Measurements from ENCODE around the gene BABAM1. TPM values are rescaled to one million over a fixed set of nuclear protein-coding genes. Genes with fewer than 3 reads are reported as not detected.

Gene BABAM1
- total RNA-seq, 1 experiment from 2014 or later, result 93.3 TPM

DNA sequence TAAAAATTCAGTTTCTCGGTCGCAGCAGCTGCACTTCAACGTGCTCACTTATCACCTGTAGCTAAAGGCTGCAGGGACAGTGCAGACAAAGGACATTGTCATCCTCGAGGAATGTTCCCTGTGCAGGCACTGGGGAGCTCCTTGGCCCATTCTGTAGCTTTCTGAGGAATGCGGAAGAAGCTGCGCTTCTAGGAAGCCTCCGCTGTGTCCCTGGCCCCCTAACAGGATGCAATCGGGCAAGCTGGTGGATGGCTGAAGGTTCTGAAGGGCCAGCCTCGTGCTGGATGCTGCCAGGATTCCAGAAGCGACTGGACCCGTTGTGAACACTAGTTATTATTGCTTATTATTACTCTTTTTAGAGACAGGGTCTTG lies 59.3 kb downstream of the BABAM1 start:
- DNase-seq (ENCODE audit: low read depth, low spot score), result no peak

More for the DNA sequence above, 59.3 kb downstream of the BABAM1 start:
- H3K4me2 ChIP-seq (ENCODE audit: low read length), result no peak overlapping the region
- H3K4me1 ChIP-seq (ENCODE audit: control insufficient read depth in 1 of 2, insufficient read depth in 2 of 2, low read length in 2 of 2), result peaks cover 5 to 18% of the 10 kb centered on the region in 2 experiments
- no peaks in the 10 kb centered on the region for H4K20me1 ChIP-seq (ENCODE audit: insufficient read depth)
- H3K27me3 ChIP-seq (ENCODE audit: insufficient read depth, low read length), result no peaks in the 10 kb centered on the region
- peak overlapping the region; percentile 90 for H3K27ac ChIP-seq (ENCODE audit: low read depth, low read length)
- no peak overlapping the region for H2AFZ ChIP-seq (ENCODE audit: low read depth, low read length, poor library complexity, severe bottlenecking)
- TF ChIP-seq TCF7L2 (IDR thresholded peaks at IDR 0.05; ENCODE audit: borderline replicate concordance, extremely low read depth, insufficient read depth, insufficient read length) (no peak), ZNF274 (IDR thresholded peaks at IDR 0.05; ENCODE audit: low read depth, low read length) (no peak), CEBPB (IDR thresholded peaks at IDR 0.05; ENCODE audit: low read depth) (no peak), SIN3A (IDR thresholded peaks at IDR 0.05; ENCODE audit: low read depth) (no peak), SP1 (IDR thresholded peaks at IDR 0.05; ENCODE audit: low read depth) (no peak), EZH2 (IDR thresholded peaks at IDR 0.05) (no peak), CBX3 (IDR thresholded peaks at IDR 0.05; ENCODE audit: low read depth) (no peak), EGR1 (IDR thresholded peaks at IDR 0.05; ENCODE audit: low read depth) (no peak), ELF1 (IDR thresholded peaks at IDR 0.05; ENCODE audit: borderline replicate concordance, low read depth) (no peak), EZH2phosphoT487 (IDR thresholded peaks at IDR 0.05; ENCODE audit: borderline replicate concordance) (no peak), ZFX (IDR thresholded peaks at IDR 0.05) (no peak)
- TF ChIP-seq, protein P1, sequence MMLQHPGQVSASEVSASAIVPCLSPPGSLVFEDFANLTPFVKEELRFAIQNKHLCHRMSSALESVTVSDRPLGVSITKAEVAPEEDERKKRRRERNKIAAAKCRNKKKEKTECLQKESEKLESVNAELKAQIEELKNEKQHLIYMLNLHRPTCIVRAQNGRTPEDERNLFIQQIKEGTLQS (IDR thresholded peaks at IDR 0.05), result no peak
- TF ChIP-seq, protein P2, sequence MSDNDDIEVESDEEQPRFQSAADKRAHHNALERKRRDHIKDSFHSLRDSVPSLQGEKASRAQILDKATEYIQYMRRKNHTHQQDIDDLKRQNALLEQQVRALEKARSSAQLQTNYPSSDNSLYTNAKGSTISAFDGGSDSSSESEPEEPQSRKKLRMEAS (IDR thresholded peaks at IDR 0.05), result no peak
- TF ChIP-seq, protein P3, sequence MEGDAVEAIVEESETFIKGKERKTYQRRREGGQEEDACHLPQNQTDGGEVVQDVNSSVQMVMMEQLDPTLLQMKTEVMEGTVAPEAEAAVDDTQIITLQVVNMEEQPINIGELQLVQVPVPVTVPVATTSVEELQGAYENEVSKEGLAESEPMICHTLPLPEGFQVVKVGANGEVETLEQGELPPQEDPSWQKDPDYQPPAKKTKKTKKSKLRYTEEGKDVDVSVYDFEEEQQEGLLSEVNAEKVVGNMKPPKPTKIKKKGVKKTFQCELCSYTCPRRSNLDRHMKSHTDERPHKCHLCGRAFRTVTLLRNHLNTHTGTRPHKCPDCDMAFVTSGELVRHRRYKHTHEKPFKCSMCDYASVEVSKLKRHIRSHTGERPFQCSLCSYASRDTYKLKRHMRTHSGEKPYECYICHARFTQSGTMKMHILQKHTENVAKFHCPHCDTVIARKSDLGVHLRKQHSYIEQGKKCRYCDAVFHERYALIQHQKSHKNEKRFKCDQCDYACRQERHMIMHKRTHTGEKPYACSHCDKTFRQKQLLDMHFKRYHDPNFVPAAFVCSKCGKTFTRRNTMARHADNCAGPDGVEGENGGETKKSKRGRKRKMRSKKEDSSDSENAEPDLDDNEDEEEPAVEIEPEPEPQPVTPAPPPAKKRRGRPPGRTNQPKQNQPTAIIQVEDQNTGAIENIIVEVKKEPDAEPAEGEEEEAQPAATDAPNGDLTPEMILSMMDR (IDR thresholded peaks at IDR 0.05 in 2 of 3, conservative IDR thresholded peaks at IDR 0.05 in 1 of 3; ENCODE audit: borderline replicate concordance in 1 of 3, insufficient read depth in 1 of 3, low read depth in 2 of 3, low read length in 2 of 3), result no peak
- H3K9me2 ChIP-seq (ENCODE audit: insufficient read depth), result no peaks in the 10 kb centered on the region
- CTCF ChIA-PET, result interaction anchor here (1.8 to 3.0 kb wide), 2 partner anchors 9 to 17 kb away, joined by 5 to 12 read pairs; partner anchors contain the start of gene DDA1
- no peaks in the 10 kb centered on the region for H3K79me2 ChIP-seq (ENCODE audit: insufficient read depth, low read length)
- peaks cover 0 to 6% of the 10 kb centered on the region in 2 experiments; a peak in 1 of 4 replicates for H3K36me3 ChIP-seq (ENCODE audit: control insufficient read depth in 1 of 2, insufficient read depth in 2 of 2, low read length in 2 of 2)
- BruUV-seq (replicated peaks), result no TSS peak
- H3K4me3 ChIP-seq (replicated peaks in 1 of 2; ENCODE audit: low read depth in 1 of 2, low read length in 2 of 2), result no peak overlapping the region
- intact Hi-C loops (cut with micrococcal nuclease), result no loop called here
- no peak overlapping the region for H3K9ac ChIP-seq (ENCODE audit: low read length)
- RAD21 ChIA-PET (ENCODE audit: low non-redundant PET in 1 of 2, low total read pairs in 2 of 2, uncharacterized antibody in 2 of 2, unreplicated experiment in 2 of 2), result no interaction called here
- POLR2A ChIA-PET, result interaction anchor here (1.7 to 2.8 kb wide), 2 partner anchors 13 to 17 kb away, joined by 6 to 9 read pairs; partner anchors contain the start of gene DDA1
- H3K9me3 ChIP-seq (ENCODE audit: control insufficient read depth in 1 of 2, insufficient read depth in 1 of 2, low read depth in 1 of 2, low read length in 2 of 2), result no peaks in the 10 kb centered on the region
- ATAC-seq, result no peak
